ENCODE data around the gene CDK16.

The CDK16 gene

GRCh38 chrX:47224266-47224895 is 5.9 kb downstream of the CDK16 start:
- Histone ChIP-seq H3K27ac (replicated peaks) (no peak overlapping the region), H3K27me3 (ENCODE audit: insufficient read depth, poor library complexity, severe bottlenecking) (no peaks in the 10 kb centered on the region), H3K4me3 (replicated peaks; ENCODE audit: insufficient read depth, low read length) (no peak overlapping the region)
- TF ChIP-seq GABPA (IDR thresholded peaks at IDR 0.05; ENCODE audit: low read depth), result no peak
- TF ChIP-seq REST (IDR thresholded peaks at IDR 0.05; ENCODE audit: insufficient replicate concordance, low read depth), result no peak
- TF ChIP-seq CTCF (IDR thresholded peaks at IDR 0.05; ENCODE audit: insufficient read depth, low read length), result no peak
- no peak for TF ChIP-seq POLR2AphosphoS5 (IDR thresholded peaks at IDR 0.05; ENCODE audit: low read depth)
- no peak for TF ChIP-seq SPI1 (IDR thresholded peaks at IDR 0.05; ENCODE audit: borderline replicate concordance, low read depth)
- DNase-seq (ENCODE audit: low read depth in 1 of 2, low spot score in 1 of 2), result no peak

- no peak for TF ChIP-seq GABPA (IDR thresholded peaks at IDR 0.05; ENCODE audit: low read depth)
- no peak for TF ChIP-seq REST (IDR thresholded peaks at IDR 0.05; ENCODE audit: insufficient replicate concordance, low read depth)
- TF ChIP-seq SPI1 (IDR thresholded peaks at IDR 0.05; ENCODE audit: borderline replicate concordance, low read depth), result no peak
- TF ChIP-seq CTCF (IDR thresholded peaks at IDR 0.05; ENCODE audit: insufficient read depth, low read length), result no peak
- no peak for TF ChIP-seq POLR2AphosphoS5 (IDR thresholded peaks at IDR 0.05; ENCODE audit: low read depth)
- Histone ChIP-seq H3K27me3 (ENCODE audit: insufficient read depth, poor library complexity, severe bottlenecking) (no peaks in the 10 kb centered on the region), H3K27ac (replicated peaks) (no peak overlapping the region), H3K4me3 (replicated peaks; ENCODE audit: insufficient read depth, low read length) (no peak overlapping the region)
- no peak for DNase-seq (ENCODE audit: low read depth in 1 of 2, low spot score in 1 of 2)
Observed at GRCh38 chrX:47224896-47225290, 6.4 kb downstream of the CDK16 start.

- TF ChIP-seq POLR2AphosphoS5 (IDR thresholded peaks at IDR 0.05; ENCODE audit: low read depth) (no peak), CTCF (IDR thresholded peaks at IDR 0.05; ENCODE audit: insufficient read depth, low read length) (no peak)
- no peak for DNase-seq (ENCODE audit: low read depth in 1 of 2, low spot score in 1 of 2)
Observed at GRCh38 chrX:47226071-47226470, 7.6 kb downstream of the CDK16 start.

More at GRCh38 chrX:47226071-47226470, 7.6 kb downstream of the CDK16 start:
- H3K4me3 ChIP-seq (replicated peaks; ENCODE audit: insufficient read depth, low read length), result no peak overlapping the region
- no peaks in the 10 kb centered on the region for H3K27me3 ChIP-seq (ENCODE audit: insufficient read depth, poor library complexity, severe bottlenecking)
- no peak overlapping the region for H3K27ac ChIP-seq (replicated peaks)
